Activated CD4-positive, CD25-positive, alpha-beta regulatory T cell treated with anti-CD3 and anti-CD28 coated beads, Interleukin-2, amount 50 U/mL, for 16 hours (primary cell): ENCODE data around the gene DPYSL3.

Experiments
- DNase-seq: peaks from one replicate; pipeline ENCODE4 v3.0.0-alpha.2; 2020; ENCODE audit warnings: low read depth, low spot score

The DPYSL3 gene

GRCh38 chr5:147439254-147439653 lies 70.6 kb downstream of the DPYSL3 start:
- DNase-seq = no peak

GRCh38 chr5:147437161-147437596 lies 72.7 kb downstream of the DPYSL3 start:
- DNase-seq = no peak

- no peak for DNase-seq
Observed at GRCh38 chr5:147436596-147436995, 73.3 kb downstream of the DPYSL3 start.

- DNase-seq = no peak
Observed at GRCh38 chr5:147434049-147434448, 75.8 kb downstream of the DPYSL3 start.

- DNase-seq = no peak
Observed at GRCh38 chr5:147432323-147432722, 77.5 kb downstream of the DPYSL3 start.

GRCh38 chr5:147431586-147431985 lies 78.3 kb downstream of the DPYSL3 start:
- no peak for DNase-seq

- no peak for DNase-seq
Observed at GRCh38 chr5:147430628-147431027, 79.2 kb downstream of the DPYSL3 start.

- DNase-seq = no peak
Observed at GRCh38 chr5:147427521-147428401, 82.1 kb downstream of the DPYSL3 start.

- no peak for DNase-seq
Observed at GRCh38 chr5:147426640-147427327, 83.1 kb downstream of the DPYSL3 start.

- DNase-seq = no peak
Observed at GRCh38 chr5:147418613-147419012, 91.3 kb downstream of the DPYSL3 start.

GRCh38 chr5:147417135-147417813 lies 92.6 kb downstream of the DPYSL3 start:
- no peak for DNase-seq

- no peak for DNase-seq
Observed at GRCh38 chr5:147415651-147416050, 94.2 kb downstream of the DPYSL3 start.

GRCh38 chr5:147413266-147413665 lies 96.6 kb downstream of the DPYSL3 start:
- no peak for DNase-seq

- DNase-seq = no peak
Observed at GRCh38 chr5:147412561-147412960, 97.3 kb downstream of the DPYSL3 start.

- DNase-seq = no peak
Observed at GRCh38 chr5:147411359-147412319, 98.2 kb downstream of the DPYSL3 start.

- DNase-seq = no peak
Observed at GRCh38 chr5:147410496-147411358, 99.1 kb downstream of the DPYSL3 start.

GRCh38 chr5:147408980-147409379 lies 100.9 kb downstream of the DPYSL3 start:
- DNase-seq = no peak

- DNase-seq = no peak
Observed at GRCh38 chr5:147407094-147407681, 102.7 kb downstream of the DPYSL3 start.

- no peak for DNase-seq
Observed at GRCh38 chr5:147406636-147407035, 103.2 kb downstream of the DPYSL3 start.

GRCh38 chr5:147404706-147405105 lies 105.2 kb downstream of the DPYSL3 start:
- no peak for DNase-seq
